HUES64 (cell line): ENCODE data around the gene GPR65.
A peak's percentile ranks its signal among the peaks of the same experiment; 100 is the strongest.

Source experiments
- H3K27ac ChIP-seq: 2 replicates; pipeline ENCODE4 v1.7.0; 2013; ENCODE audit warnings: low read depth, low read length, inconsistent platforms
- H3K27me3 ChIP-seq: 2 replicates; pipeline ENCODE4 v1.6.1; 2013; ENCODE audit warnings: mild to moderate bottlenecking, low read length; ENCODE audit not compliant: insufficient read depth
- H3K36me3 ChIP-seq: 2 replicates; pipeline ENCODE4 v1.6.1; 2013; ENCODE audit warnings: mild to moderate bottlenecking, low read length; ENCODE audit not compliant: insufficient read depth
- H3K4me1 ChIP-seq: 2 replicates; pipeline ENCODE4 v1.6.1; 2013; ENCODE audit warnings: mild to moderate bottlenecking, low read length, moderate library complexity; ENCODE audit not compliant: insufficient read depth
- H3K4me3 ChIP-seq: 2 replicates; pipeline ENCODE4 v1.5.1; 2013; ENCODE audit warnings: mild to moderate bottlenecking, low read length, moderate library complexity
- H3K9ac ChIP-seq: 2 replicates; pipeline ENCODE4 v1.6.1; 2013; ENCODE audit warnings: mild to moderate bottlenecking, low read depth, low read length
- H3K9me3 ChIP-seq: 2 replicates; pipeline ENCODE4 v1.6.1; 2013; ENCODE audit warnings: low read depth, low read length; ENCODE audit not compliant: insufficient read depth
- WGBS: fragments of 150-250, 120-280 bp; methylation state at CpG from one replicate; pipeline ENCODE4 v1.1.7; 2013; ENCODE audit warnings: missing lambda C conversion rate; 5-methylcytosine and 5-hydroxymethylcytosine counted together

Gene GPR65

GRCh38 chr14:88005978-88006851 is 1.3 kb downstream of the GPR65 start:
- H3K4me1 ChIP-seq = no peaks in the 10 kb centered on the region
- no peaks in the 10 kb centered on the region for H3K36me3 ChIP-seq
- no peaks in the 10 kb centered on the region for H3K9me3 ChIP-seq
- no peak overlapping the region for H3K9ac ChIP-seq
- H3K27ac ChIP-seq = no peak overlapping the region
- H3K27me3 ChIP-seq = no peaks in the 10 kb centered on the region
- WGBS = 93% methylated on average over 9 of the region's 13 CpGs
- H3K4me3 ChIP-seq = no peak overlapping the region

DNA sequence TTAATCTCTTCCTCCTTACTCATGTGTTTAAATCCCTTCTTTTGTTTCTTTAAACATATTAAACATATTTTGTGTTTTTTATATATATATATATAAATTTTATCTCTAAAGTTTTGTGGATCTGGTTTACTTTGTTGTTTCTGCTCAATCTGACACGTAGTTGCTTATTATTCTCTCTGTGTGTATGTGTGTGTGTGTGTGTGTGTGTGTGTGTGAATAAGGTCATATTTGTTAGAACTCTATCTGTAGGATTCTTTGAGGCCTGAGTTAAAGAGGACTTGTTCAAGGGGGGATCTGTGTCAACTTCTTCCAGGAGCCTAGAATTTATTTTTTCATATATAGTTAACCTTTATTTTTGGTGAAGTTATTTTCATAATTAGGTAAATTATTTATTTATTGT is 2.7 kb downstream of the GPR65 start:
- no peak overlapping the region for H3K27ac ChIP-seq
- no peaks in the 10 kb centered on the region for H3K27me3 ChIP-seq
- no peaks in the 10 kb centered on the region for H3K36me3 ChIP-seq
- H3K4me3 ChIP-seq = no peak overlapping the region
- no peak overlapping the region for H3K9ac ChIP-seq
- no peaks in the 10 kb centered on the region for H3K4me1 ChIP-seq
- WGBS = 91% methylated on average over 1 of the region's 1 CpG
- H3K9me3 ChIP-seq = no peaks in the 10 kb centered on the region

DNA sequence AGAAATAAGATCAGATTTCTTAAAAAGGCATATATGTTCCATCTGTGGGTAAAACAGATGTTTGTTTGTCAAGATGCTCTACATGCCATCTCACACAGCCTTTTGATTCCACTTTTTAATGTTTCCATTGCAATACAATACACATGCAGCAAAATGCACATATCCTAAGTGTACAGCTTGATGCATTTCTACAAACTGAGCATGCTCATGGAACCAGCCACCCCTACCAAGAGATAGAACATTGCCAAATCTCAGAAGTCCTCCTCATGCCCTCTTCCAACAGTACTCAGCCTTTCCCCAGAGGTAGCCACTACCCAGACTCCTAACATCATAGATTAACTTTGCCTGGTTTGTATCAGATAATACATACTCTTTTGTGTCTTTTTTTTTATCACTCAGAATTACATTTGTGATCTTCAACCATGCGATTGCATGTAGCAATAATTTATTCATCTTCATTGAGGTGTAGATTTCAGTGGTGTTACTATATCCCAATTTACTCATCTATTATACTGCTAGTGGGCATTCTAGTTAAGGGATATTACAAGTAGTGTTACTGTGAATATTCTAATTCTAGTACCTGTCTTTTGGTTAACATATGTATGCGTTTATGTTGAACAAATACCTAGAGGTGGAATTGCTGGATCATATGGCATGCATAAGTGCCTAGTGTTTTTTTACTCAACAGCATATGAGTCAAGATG is 3.3 kb downstream of the GPR65 start:
- Histone ChIP-seq H3K27ac (no peak overlapping the region), H3K36me3 (no peaks in the 10 kb centered on the region), H3K4me3 (no peak overlapping the region), H3K4me1 (no peaks in the 10 kb centered on the region), H3K9me3 (no peaks in the 10 kb centered on the region), H3K9ac (no peak overlapping the region), H3K27me3 (no peaks in the 10 kb centered on the region)
- 100% methylated on average over 1 of the region's 2 CpGs for WGBS

DNA sequence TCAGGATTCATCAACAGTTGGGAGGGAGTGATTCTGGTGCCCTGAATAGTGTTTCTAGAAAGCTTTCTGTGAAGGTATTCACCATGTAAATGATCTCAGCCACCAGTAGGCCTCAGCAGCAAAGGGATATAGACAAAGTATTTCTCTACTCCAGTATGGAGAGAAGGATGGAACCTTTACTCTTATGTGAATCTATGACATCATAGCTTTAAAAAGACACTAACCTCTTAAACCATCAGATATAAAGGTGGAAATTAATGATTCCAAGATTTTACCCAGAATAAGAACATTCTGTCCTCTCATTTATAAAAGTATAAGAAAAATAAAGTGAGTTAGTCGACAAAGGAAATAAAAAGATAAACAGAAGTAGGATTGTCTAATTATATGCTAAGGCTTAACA is 4.6 kb downstream of the GPR65 start:
- Histone ChIP-seq H3K4me3 (no peak overlapping the region), H3K4me1 (peaks cover 5% of the 10 kb centered on the region; the same call in 1 of the 2 replicates), H3K36me3 (no peaks in the 10 kb centered on the region), H3K27me3 (no peaks in the 10 kb centered on the region), H3K27ac (no peak overlapping the region), H3K9me3 (no peaks in the 10 kb centered on the region), H3K9ac (no peak overlapping the region)
- WGBS = no CpG with 5 or more reads among the region's 1 CpG

GRCh38 chr14:88010331-88010730 is 5.4 kb downstream of the GPR65 start:
- WGBS = 100% methylated on average over 2 of the region's 2 CpGs
- Histone ChIP-seq H3K27ac (no peak overlapping the region), H3K4me1 (peaks cover 5% of the 10 kb centered on the region; the same call in 1 of the 2 replicates), H3K9ac (no peak overlapping the region), H3K36me3 (no peaks in the 10 kb centered on the region), H3K4me3 (no peak overlapping the region), H3K27me3 (no peaks in the 10 kb centered on the region), H3K9me3 (no peaks in the 10 kb centered on the region)

- Histone ChIP-seq H3K36me3 (no peaks in the 10 kb centered on the region), H3K4me1 (peaks cover 5% of the 10 kb centered on the region; the same call in 1 of the 2 replicates), H3K9ac (no peak overlapping the region), H3K27me3 (no peaks in the 10 kb centered on the region), H3K27ac (no peak overlapping the region), H3K4me3 (no peak overlapping the region), H3K9me3 (no peaks in the 10 kb centered on the region)
- 96% methylated on average over 4 of the region's 5 CpGs for WGBS
These were observed 7.6 kb downstream of the GPR65 start for GRCh38 chr14:88012495-88012894.

DNA sequence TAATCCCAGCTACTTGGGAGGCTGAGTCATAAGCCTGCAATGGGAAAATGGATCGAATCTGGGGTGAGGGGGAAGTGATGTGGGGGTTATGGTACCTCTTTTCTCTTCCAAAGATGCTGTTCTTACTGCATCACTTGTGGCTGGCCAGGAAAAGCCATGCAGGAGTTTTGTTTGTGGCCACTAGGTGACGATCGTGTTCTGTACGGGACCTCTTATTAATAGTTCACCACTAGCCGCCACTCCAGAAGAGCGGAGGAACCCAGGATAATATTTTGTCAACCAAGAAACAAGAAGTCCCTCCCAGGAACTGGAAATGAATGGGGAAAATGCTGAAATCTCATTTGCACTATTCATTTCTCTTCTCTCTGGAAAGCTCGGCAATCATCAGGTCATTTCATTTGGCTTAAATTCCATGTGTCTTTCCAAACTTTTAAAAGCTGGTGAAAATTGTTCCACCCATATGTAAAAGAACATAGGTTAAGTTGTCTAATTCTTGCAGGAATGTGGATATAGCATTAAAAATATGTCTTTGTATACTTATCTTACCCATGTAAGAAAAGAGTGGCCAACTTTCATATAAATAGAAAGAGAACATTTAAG is 8.9 kb downstream of the GPR65 start:
- WGBS = 22% methylated on average over 5 of the region's 7 CpGs
- no peaks in the 10 kb centered on the region for H3K27me3 ChIP-seq
- H3K9ac ChIP-seq = no peak overlapping the region
- no peak overlapping the region for H3K27ac ChIP-seq
- no peaks in the 10 kb centered on the region for H3K9me3 ChIP-seq
- no peak overlapping the region for H3K4me3 ChIP-seq
- H3K4me1 ChIP-seq = peaks cover 5% of the 10 kb centered on the region; the same call in 1 of the 2 replicates
- no peaks in the 10 kb centered on the region for H3K36me3 ChIP-seq

DNA sequence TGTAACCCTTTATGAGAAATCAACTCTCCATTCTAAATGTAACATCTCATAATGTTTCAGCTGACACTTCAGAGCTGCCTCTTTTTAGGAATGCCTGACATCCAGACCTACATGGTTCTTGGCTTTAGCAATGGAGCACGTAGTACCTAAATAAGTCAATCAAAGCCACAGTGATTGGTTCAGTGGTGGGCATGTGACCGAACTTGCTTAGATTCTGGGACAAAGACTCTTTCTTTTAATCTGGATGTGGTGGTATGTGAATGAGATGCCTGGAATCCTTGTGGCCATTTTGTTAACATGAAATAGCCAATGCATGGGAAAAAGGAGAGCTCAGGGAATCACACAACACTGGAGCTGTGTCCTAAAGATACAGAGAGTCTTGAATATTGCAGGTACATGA is 11.8 kb downstream of the GPR65 start:
- peaks cover 5% of the 10 kb centered on the region; the same call in 1 of the 2 replicates for H3K4me1 ChIP-seq
- 95% methylated on average over 2 of the region's 2 CpGs for WGBS
- H3K9ac ChIP-seq = no peak overlapping the region

GRCh38 chr14:88017535-88017934 is 12.6 kb downstream of the GPR65 start:
- no peaks in the 10 kb centered on the region for H3K36me3 ChIP-seq
- 83% methylated on average over 2 of the region's 2 CpGs for WGBS
- no peaks in the 10 kb centered on the region for H3K9me3 ChIP-seq
- H3K27me3 ChIP-seq = no peaks in the 10 kb centered on the region
- H3K4me3 ChIP-seq = no peak overlapping the region
- H3K27ac ChIP-seq = no peak overlapping the region
- no peak overlapping the region for H3K9ac ChIP-seq
- peaks cover 5% of the 10 kb centered on the region; the same call in 1 of the 2 replicates for H3K4me1 ChIP-seq

More for the DNA sequence above, 11.8 kb downstream of the GPR65 start:
- Histone ChIP-seq H3K36me3 (no peaks in the 10 kb centered on the region), H3K4me3 (no peak overlapping the region), H3K27me3 (no peaks in the 10 kb centered on the region), H3K27ac (no peak overlapping the region), H3K9me3 (no peaks in the 10 kb centered on the region)

GRCh38 chr14:88023658-88024187 is 18.8 kb downstream of the GPR65 start:
- WGBS = 69% methylated on average over 3 of the region's 3 CpGs
- Histone ChIP-seq H3K9me3 (no peaks in the 10 kb centered on the region), H3K4me1 (peaks cover 10% of the 10 kb centered on the region), H3K27ac (peak overlapping the region; percentile 56; the same call in 1 of the 2 replicates), H3K27me3 (no peaks in the 10 kb centered on the region), H3K36me3 (no peaks in the 10 kb centered on the region), H3K4me3 (no peak overlapping the region), H3K9ac (no peak overlapping the region)
